Liver (tissue), 9 donors: ENCODE measurements around the gene EIF4E. TPM values are rescaled to one million over a fixed set of nuclear protein-coding genes. Genes with fewer than 3 reads are reported as not detected.

ENCODE experiments used
- DNase-seq: peaks from one replicate; pipeline ENCODE4 v3.0.0-alpha.2; 2017; ENCODE audit warnings: low spot score
- H3K27ac ChIP-seq, 2 donors: one replicate each; pipeline ENCODE4 v1.7.0; 2013; ENCODE audit warnings: inconsistent platforms in 2 of 2, low read length in 2 of 2, control low read depth in 1 of 2, low read depth in 1 of 2, mild to moderate bottlenecking in 1 of 2
- H3K27me3 ChIP-seq, 4 donors: one replicate each; pipeline versions ENCODE4 v1.6.1 to v1.7.0; 2013; ENCODE audit warnings: low read length in 3 of 4, inconsistent platforms in 1 of 4, mild to moderate bottlenecking in 1 of 4, moderate library complexity in 1 of 4; ENCODE audit not compliant: control insufficient read depth in 4 of 4, insufficient read depth in 4 of 4
- H3K36me3 ChIP-seq, 4 donors: one replicate each; pipeline versions ENCODE4 v1.6.1 to v1.7.0; 2013; ENCODE audit warnings: low read length in 3 of 4, mild to moderate bottlenecking in 3 of 4, low read depth in 1 of 4, moderate library complexity in 1 of 4; ENCODE audit not compliant: control insufficient read depth in 4 of 4, insufficient read depth in 3 of 4
- H3K4me1 ChIP-seq, 4 donors: one replicate each; pipeline versions ENCODE4 v1.6.1 to v1.7.0; 2013; ENCODE audit warnings: low read length in 3 of 4, mild to moderate bottlenecking in 3 of 4, moderate library complexity in 1 of 4; ENCODE audit not compliant: control insufficient read depth in 4 of 4, insufficient read depth in 4 of 4
- H3K4me3 ChIP-seq, 3 donors: one replicate each; pipeline versions ENCODE4 v1.6.1 to v1.7.0; 2013; ENCODE audit warnings: low read length in 3 of 3, control low read depth in 1 of 3, low read depth in 1 of 3, mild to moderate bottlenecking in 1 of 3
- H3K9ac ChIP-seq, 2 donors: one replicate each; pipeline ENCODE4 v1.7.0; 2013; ENCODE audit warnings: low read length in 2 of 2, mild to moderate bottlenecking in 2 of 2, moderate library complexity in 2 of 2, control low read depth in 1 of 2, low read depth in 1 of 2
- H3K9me3 ChIP-seq, 4 donors: one replicate each; pipeline versions ENCODE4 v1.6.1 to v1.7.0; 2013; ENCODE audit warnings: low read length in 3 of 4; ENCODE audit not compliant: control insufficient read depth in 4 of 4
- EGR1 ChIP-seq, 2 donors: IDR thresholded peaks; 2 replicates each; pipeline ENCODE4 v1.6.1; 2016 to 2018; ENCODE audit warnings: antibody characterized with exemption in 2 of 2, low read depth in 2 of 2
- FOXA1 ChIP-seq: IDR thresholded peaks from 2 replicates; pipeline ENCODE4 v1.6.1; 2016; ENCODE audit warnings: antibody characterized with exemption
- FOXA2 ChIP-seq: IDR thresholded peaks from 2 replicates; pipeline ENCODE4 v1.6.1; 2016; ENCODE audit warnings: antibody characterized with exemption
- GABPA ChIP-seq, 2 donors: IDR thresholded peaks in 1 of 2; conservative IDR thresholded peaks in 1 of 2; 2 replicates each; pipeline ENCODE4 v1.6.1; 2016; ENCODE audit warnings: antibody characterized with exemption in 2 of 2, mild to moderate bottlenecking in 1 of 2, moderate library complexity in 1 of 2
- HNF4A ChIP-seq, 2 donors: conservative IDR thresholded peaks; 2 replicates each; pipeline ENCODE4 v1.6.1; 2016; ENCODE audit warnings: antibody characterized with exemption in 2 of 2, mild to moderate bottlenecking in 2 of 2
- HNF4G ChIP-seq: IDR thresholded peaks from 2 replicates; pipeline ENCODE4 v1.6.1; 2016; ENCODE audit warnings: antibody characterized with exemption
- JUND ChIP-seq, 2 donors: IDR thresholded peaks; 2 replicates each; pipeline ENCODE4 v1.6.1; 2016; ENCODE audit warnings: antibody characterized with exemption in 2 of 2
- NR2F2 ChIP-seq: IDR thresholded peaks from 2 replicates; pipeline ENCODE4 v1.6.1; 2016; ENCODE audit warnings: antibody characterized with exemption
- RAD21 ChIP-seq, 2 donors: IDR thresholded peaks; 2 replicates each; pipeline ENCODE4 v1.6.1; 2016; ENCODE audit warnings: antibody characterized with exemption in 2 of 2, mild to moderate bottlenecking in 2 of 2
- RXRA ChIP-seq, 2 donors: IDR thresholded peaks; 2 replicates each; pipeline ENCODE4 v1.6.1; 2017 to 2018; ENCODE audit warnings: antibody characterized with exemption in 2 of 2, mild to moderate bottlenecking in 1 of 2
- TAF1 ChIP-seq: conservative IDR thresholded peaks from 2 replicates; pipeline ENCODE4 v1.6.1; 2016; ENCODE audit warnings: antibody characterized with exemption, mild to moderate bottlenecking
- YY1 ChIP-seq: IDR thresholded peaks from 2 replicates; pipeline ENCODE4 v1.6.1; 2016; ENCODE audit warnings: antibody characterized with exemption, mild to moderate bottlenecking
- WGBS: extraction: QIAGEN DNeasy Blood & Tissue Kit; methylation state at CpG from one replicate; pipeline ENCODE4 v1.1.7; 2013; 5-methylcytosine and 5-hydroxymethylcytosine counted together
- polyA plus RNA-seq, 2 donors: library from polyadenylated mRNA; stranded (reverse) in 1 of 2; unstranded in 1 of 2; fragments of 200-250 nt in 1 of 2; fragments of >200 nt in 1 of 2; fragmentation: Nextera tagmentation in 1 of 2; extraction: Ambion mirVana in 1 of 2; gene quantifications; one replicate each; pipeline versions ENCODE4 v1.2.1 to v1.2.3, GENCODE V29; 2013 to 2015
- total RNA-seq, 2 donors: library from RNA; depleted of rRNA; stranded (reverse); fragments of >200 nt; gene quantifications; one replicate each; pipeline ENCODE4 v1.2.3, GENCODE V29; 2014
- TF ChIP-seq, protein P1 (sequence below): IDR thresholded peaks from 2 replicates; pipeline ENCODE4 v1.6.1; 2016; ENCODE audit warnings: antibody characterized with exemption
- TF ChIP-seq, protein P2 (sequence below): IDR thresholded peaks from 2 replicates; pipeline ENCODE4 v1.6.1; 2016; ENCODE audit warnings: antibody characterized with exemption
- TF ChIP-seq, protein P3 (sequence below): fragments of 150-350 bp; IDR thresholded peaks from 2 replicates; pipeline ENCODE4 v1.5.1; 2017; ENCODE audit warnings: improper control_type of control experiment, low read depth, low read length; ENCODE audit not compliant: missing input control
- TF ChIP-seq, protein P4 (sequence below): IDR thresholded peaks from 2 replicates; pipeline ENCODE4 v1.6.1; 2016; ENCODE audit warnings: antibody characterized with exemption, mild to moderate bottlenecking
- TF ChIP-seq, protein P5 (sequence below): IDR thresholded peaks from 2 replicates; pipeline ENCODE4 v1.6.1; 2016; ENCODE audit warnings: antibody characterized with exemption
- donor health status: healthy.
- donor health status: healthy.
- donor health status: healthy.
- donor health status: healthy.
- donor health status: healthy.

EIF4E gene
- total and polyA plus RNA-seq, 4 donors = 32.0 to 64.6 (median 52.2) TPM

DNA sequence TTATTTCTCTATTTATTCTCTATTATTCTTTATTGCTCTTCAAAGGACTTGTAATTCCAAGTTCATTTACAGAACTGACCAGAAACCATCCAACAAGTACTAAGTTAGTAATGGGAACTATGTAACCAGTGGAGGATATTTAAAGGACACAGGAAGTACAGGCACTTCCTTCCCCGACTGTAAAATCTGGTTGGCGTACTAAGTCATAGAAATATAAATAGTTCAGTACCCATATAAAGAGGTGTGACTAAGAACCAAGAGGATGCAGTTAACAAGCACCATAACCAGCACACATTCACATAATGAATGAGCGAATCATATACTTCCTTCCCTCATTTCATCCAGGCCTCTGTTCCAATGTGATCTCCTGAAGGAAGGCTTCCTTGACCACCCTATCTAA, 3.6 kb upstream of the EIF4E start:
- peaks cover 0 to 15% (median 3%) of the 10 kb centered on the region in 4 donors for H3K4me1 ChIP-seq
- no peak overlapping the region for H3K4me3 ChIP-seq
- no peak overlapping the region for H3K9ac ChIP-seq
- 54% methylated on average over 3 of the region's 3 CpGs for WGBS
- H3K27ac ChIP-seq = no peak overlapping the region
- DNase-seq = no peak
- TF ChIP-seq, protein P1, sequence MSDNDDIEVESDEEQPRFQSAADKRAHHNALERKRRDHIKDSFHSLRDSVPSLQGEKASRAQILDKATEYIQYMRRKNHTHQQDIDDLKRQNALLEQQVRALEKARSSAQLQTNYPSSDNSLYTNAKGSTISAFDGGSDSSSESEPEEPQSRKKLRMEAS = no peak
- TF ChIP-seq FOXA2 = no peak
- no peak for TF ChIP-seq RAD21 (IDR thresholded peaks at IDR 0.05)
- TF ChIP-seq EGR1 (IDR thresholded peaks at IDR 0.05; ENCODE audit: low read depth in 2 of 2) = no peak
- no peak for TF ChIP-seq GABPA (IDR thresholded peaks at IDR 0.05 in 1 of 2, conservative IDR thresholded peaks at IDR 0.05 in 1 of 2)
- TF ChIP-seq, protein P2, sequence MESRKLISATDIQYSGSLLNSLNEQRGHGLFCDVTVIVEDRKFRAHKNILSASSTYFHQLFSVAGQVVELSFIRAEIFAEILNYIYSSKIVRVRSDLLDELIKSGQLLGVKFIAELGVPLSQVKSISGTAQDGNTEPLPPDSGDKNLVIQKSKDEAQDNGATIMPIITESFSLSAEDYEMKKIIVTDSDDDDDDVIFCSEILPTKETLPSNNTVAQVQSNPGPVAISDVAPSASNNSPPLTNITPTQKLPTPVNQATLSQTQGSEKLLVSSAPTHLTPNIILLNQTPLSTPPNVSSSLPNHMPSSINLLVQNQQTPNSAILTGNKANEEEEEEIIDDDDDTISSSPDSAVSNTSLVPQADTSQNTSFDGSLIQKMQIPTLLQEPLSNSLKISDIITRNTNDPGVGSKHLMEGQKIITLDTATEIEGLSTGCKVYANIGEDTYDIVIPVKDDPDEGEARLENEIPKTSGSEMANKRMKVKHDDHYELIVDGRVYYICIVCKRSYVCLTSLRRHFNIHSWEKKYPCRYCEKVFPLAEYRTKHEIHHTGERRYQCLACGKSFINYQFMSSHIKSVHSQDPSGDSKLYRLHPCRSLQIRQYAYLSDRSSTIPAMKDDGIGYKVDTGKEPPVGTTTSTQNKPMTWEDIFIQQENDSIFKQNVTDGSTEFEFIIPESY = no peak
- TF ChIP-seq JUND (IDR thresholded peaks at IDR 0.05) = no peak
- TF ChIP-seq, protein P3, sequence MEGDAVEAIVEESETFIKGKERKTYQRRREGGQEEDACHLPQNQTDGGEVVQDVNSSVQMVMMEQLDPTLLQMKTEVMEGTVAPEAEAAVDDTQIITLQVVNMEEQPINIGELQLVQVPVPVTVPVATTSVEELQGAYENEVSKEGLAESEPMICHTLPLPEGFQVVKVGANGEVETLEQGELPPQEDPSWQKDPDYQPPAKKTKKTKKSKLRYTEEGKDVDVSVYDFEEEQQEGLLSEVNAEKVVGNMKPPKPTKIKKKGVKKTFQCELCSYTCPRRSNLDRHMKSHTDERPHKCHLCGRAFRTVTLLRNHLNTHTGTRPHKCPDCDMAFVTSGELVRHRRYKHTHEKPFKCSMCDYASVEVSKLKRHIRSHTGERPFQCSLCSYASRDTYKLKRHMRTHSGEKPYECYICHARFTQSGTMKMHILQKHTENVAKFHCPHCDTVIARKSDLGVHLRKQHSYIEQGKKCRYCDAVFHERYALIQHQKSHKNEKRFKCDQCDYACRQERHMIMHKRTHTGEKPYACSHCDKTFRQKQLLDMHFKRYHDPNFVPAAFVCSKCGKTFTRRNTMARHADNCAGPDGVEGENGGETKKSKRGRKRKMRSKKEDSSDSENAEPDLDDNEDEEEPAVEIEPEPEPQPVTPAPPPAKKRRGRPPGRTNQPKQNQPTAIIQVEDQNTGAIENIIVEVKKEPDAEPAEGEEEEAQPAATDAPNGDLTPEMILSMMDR = no peak
- TF ChIP-seq, protein P4, sequence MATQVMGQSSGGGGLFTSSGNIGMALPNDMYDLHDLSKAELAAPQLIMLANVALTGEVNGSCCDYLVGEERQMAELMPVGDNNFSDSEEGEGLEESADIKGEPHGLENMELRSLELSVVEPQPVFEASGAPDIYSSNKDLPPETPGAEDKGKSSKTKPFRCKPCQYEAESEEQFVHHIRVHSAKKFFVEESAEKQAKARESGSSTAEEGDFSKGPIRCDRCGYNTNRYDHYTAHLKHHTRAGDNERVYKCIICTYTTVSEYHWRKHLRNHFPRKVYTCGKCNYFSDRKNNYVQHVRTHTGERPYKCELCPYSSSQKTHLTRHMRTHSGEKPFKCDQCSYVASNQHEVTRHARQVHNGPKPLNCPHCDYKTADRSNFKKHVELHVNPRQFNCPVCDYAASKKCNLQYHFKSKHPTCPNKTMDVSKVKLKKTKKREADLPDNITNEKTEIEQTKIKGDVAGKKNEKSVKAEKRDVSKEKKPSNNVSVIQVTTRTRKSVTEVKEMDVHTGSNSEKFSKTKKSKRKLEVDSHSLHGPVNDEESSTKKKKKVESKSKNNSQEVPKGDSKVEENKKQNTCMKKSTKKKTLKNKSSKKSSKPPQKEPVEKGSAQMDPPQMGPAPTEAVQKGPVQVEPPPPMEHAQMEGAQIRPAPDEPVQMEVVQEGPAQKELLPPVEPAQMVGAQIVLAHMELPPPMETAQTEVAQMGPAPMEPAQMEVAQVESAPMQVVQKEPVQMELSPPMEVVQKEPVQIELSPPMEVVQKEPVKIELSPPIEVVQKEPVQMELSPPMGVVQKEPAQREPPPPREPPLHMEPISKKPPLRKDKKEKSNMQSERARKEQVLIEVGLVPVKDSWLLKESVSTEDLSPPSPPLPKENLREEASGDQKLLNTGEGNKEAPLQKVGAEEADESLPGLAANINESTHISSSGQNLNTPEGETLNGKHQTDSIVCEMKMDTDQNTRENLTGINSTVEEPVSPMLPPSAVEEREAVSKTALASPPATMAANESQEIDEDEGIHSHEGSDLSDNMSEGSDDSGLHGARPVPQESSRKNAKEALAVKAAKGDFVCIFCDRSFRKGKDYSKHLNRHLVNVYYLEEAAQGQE = no peak
- no peak for TF ChIP-seq HNF4G
- no peak for TF ChIP-seq FOXA1
- TF ChIP-seq TAF1 = no peak
- TF ChIP-seq HNF4A (conservative IDR thresholded peaks at IDR 0.05) = no peak
- TF ChIP-seq RXRA (IDR thresholded peaks at IDR 0.05) = no peak
- TF ChIP-seq YY1 = no peak
- no peak for TF ChIP-seq NR2F2
- TF ChIP-seq, protein P5, sequence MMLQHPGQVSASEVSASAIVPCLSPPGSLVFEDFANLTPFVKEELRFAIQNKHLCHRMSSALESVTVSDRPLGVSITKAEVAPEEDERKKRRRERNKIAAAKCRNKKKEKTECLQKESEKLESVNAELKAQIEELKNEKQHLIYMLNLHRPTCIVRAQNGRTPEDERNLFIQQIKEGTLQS = no peak
- no peaks in the 10 kb centered on the region for H3K9me3 ChIP-seq
- no peaks in the 10 kb centered on the region for H3K36me3 ChIP-seq
- H3K27me3 ChIP-seq = no peaks in the 10 kb centered on the region
